ENCODE measurements around the gene COL23A1.
A peak's percentile ranks its signal among the peaks of the same experiment; 100 is the strongest.

The COL23A1 gene

GRCh38 chr5:178353461-178353860, 236.7 kb downstream of the COL23A1 start:
- DNase-seq = no peak

GRCh38 chr5:178352035-178352349, 238.2 kb downstream of the COL23A1 start:
- no peak for DNase-seq

DNA sequence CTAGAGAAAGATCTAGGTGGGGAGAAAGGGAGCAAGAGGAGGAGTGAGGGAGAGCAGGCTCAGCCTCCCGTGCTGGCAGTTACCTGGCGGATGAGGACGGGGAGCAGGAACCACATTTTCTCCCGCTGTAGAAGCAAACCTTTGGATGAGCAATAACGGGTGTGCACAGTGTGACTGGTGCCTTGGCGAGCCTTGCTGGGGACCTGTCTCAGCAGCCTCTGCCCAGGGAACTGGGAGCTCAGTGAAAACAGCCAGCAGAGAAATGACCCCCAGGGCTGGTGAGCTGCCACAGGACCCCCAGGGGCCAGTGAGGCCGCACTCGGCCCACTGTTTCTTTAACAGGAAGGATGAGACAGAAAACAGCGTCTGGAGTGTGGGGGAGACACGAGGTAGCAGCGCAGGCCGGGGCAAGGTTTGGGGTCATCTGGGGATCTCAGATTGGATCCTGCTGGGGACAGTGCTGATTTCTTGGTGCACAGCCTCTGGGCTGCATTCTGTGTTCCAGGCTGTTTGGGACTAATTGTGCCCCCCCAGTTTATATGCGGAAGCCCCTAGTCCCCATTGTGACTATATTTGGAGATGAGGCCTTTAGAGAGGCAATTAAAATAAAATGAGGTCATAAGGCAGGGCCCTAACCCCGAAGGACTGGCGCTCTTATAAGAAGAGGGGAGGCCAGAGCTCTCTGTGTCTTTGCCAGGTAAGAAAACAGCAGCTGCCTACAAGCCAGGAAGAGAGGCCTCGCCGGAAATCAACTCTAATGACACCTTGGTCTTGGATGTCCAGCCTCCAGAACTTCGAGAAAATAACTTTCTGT, 238.8 kb downstream of the COL23A1 start:
- no peak for DNase-seq

GRCh38 chr5:178350361-178351220, 239.6 kb downstream of the COL23A1 start:
- DNase-seq = peak; percentile 61 to 71 (median 67)

DNA sequence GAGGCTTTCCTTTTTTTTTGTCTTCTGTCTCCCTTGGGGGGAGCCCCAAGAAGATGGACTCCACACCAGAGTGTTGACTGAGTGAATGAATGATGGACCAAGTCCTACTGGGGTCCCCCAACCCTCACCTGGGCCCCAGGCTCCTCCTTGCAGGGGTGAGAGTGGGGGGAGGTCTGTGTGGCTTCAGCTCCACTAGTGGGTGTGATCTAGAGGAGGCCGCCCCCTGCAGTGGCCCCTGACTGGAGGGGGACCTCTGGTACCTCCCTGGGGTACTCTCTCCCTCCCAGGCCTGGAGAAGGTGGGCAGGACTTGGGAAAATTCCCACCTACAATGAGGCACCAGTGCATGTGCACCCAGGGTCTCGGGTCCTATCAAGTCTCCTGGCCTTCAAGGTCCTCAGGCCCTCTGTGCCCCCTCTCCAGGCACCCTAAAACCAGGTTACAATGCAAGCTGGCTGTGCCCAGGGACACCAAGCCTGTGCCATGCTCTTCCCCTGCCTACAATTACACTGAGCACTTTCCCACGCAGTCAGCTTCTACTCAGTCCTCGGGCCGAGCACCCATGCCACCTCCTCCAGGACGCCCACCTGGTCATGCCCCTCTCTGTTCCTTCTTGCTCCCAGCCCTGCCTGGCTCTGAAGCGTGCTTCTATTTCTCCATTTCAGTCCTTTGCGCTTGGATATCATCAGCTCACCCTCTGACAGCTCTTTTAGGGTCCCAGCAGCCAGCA, 240.4 kb downstream of the COL23A1 start:
- peak; percentile 38 to 53 (median 38) for DNase-seq

DNA sequence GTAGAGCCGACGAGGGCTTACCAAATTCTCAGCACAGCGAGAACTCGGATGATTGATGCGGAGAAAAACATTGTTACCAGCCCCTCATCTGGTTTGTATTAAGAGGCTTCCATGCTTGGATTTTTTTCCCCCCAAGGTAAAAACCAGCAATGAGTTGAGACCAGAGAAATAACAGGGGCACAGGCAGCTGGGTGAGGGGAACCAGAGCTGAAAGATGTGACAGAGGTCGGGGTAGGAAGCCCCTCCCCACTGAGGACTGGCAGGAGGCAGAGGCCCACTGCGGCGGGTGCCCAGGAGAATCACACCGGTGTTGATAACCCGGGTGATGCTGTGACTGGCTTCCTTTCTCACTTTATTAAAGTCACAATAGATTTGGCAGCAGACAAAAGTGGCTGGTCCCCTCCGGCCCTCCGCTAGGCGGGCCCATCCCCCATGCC, 241.1 kb downstream of the COL23A1 start:
- DNase-seq = no peak

DNA sequence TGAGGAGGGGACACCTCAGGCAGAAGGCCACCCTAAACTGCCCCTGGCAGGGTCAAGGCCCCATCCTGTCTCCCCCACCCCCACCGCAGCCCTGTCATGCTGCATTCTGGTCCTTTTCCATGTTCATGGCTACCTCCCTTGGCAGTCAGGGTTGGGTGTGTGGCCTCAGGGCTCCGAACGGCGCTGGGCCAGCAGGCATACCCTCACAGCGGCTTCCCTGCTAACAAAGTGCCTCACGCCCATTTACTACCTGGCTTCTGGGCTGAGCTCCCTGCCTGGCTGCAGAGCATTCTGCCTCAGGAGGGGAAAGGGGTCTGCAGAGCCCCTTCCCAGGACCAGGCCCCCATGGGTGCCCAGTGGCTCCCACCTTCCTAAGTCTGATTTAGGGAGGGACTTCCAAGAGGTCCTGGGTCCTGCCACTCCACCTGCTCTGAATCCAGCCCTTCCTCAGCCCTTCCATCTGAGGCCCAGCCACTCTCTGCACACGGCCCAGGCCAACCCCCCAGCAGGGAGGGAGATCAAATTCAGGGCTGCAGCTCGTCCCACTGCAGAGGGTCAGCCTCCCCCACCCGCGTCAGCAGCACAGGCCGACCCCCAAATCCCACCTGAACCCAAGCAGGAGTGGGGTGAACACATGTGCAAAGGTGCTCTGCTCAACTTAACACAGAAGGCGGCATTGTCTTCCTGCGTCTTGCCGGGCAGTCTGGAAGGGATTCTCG, 241.7 kb downstream of the COL23A1 start:
- no peak for DNase-seq

DNA sequence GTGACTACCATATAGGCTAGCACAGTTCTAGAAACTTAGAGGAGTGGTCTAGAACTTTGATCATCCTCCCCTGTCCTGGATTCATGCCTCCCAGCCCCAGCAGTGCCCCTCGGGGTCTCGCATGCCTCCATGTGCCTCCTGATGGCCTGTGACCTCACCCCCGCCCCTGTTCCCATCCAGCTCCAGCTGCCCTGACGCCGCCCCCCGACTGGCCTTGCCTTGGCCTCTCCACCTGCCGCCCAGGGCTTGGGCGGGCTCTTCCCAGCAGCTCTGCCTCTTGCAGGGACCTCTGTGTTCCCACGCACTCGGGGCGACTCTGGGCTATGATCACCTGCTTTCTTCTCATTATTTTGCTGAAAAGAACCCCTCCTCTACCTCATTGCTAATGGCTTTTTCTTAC, 242.2 kb downstream of the COL23A1 start:
- DNase-seq = no peak

DNA sequence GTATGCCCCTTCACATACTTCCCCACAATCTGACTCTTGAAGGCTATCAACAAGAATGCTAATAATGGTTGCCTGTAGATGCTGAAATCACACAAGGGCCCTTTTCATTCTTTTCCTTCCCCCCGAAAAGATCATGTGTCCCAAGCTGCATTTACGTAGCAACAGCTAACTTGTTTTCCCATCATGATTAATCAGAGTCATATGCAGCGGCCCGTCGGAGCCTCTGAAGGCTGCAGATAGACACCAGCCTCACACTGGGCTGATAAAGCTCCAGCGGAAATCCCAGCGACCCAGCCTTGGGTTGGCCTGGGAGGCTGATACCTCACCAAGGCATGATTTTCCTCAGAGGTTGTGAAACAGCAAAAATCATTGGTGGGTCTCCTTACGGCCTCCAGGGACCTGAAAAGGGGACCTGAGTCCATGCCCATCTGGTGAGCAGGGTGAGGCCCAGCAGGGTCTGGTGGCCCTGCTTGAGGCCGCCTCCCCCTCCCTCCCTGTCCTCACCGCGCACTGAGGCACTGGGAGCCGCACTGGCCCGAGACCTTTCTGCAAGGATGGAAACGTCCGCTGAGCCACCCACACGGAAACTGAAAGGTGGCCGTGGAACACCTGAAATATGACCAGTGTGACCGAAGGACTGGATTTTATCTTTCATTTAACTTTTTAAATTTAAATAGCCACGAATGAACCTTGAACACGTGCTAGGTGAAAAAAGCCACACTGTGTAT, 243.4 kb downstream of the COL23A1 start:
- DNase-seq = peak in 1 of 3 donors; percentile 42

- no peak for DNase-seq
These were observed 246.9 kb downstream of the COL23A1 start for GRCh38 chr5:178343306-178343705.

DNA sequence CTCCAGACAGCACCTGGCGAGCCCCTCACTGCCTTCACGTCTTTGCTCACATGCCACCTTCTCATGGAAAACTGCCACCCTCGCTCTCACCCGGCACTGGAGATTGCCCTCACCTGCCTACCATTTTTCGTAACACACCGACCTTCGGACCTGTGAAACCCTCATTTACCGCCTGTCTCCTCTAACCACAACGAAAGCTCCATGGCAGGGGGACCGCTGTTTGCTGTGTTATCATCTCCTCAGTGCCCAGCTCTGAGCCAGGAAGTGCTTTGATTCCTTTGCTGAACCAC, 248.4 kb downstream of the COL23A1 start:
- DNase-seq = no peak

DNA sequence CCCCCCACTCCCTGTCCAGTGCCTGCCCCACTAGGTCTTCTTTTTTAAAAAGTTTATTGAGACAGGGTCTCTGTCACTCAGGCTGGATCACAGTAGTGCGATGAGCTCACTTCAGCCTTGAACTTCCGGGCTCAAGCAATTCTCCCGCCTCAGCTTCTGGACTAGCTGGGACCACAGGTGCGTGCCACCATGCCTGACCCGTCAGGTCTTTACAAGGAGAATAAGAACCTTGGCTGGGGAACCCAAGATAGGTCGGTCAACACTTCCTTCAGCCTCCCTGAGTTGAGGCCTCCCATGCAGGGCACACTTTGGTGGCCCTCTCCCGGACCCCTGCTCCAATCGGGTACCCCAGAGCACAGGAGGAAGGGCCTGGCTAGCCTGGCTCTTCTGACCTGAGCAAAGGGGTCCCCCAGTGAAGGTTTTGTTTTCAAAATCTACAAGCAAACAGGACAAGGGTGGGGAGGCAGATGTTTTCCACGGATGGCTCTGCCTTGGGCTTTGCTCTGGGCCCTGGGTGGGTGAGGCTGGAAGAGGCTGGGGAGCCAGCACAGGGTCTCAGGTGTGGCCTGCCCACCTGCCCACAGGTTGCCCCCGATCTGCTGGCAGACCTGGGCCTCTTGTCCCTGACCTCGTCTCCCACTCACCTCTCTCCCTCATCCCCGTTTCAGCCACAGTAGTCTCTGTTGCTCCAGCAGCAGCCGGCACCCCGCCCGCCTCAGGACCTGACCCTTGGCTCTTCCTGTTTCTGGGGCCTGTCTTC, 248.9 kb downstream of the COL23A1 start:
- DNase-seq = no peak

DNA sequence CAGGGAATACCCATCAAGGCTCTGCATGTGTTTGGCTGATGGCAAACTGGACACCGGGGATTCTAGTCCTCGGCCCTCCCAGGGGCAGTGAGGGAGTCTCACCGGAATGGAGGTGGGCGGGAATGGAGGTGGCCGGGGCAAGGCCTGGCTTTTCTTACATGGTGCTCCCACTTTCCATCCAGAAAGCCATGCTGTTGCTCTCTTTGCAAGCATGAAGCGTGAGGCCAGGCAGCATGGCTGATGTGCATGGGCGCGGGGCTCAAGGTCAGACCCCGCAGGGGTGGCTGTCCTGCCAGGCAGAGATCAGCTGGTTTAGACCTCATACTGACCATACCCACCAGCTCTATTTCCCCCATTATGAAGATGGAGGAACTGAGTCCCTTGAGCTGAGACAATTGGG, 249.6 kb downstream of the COL23A1 start:
- DNase-seq = no peak

DNA sequence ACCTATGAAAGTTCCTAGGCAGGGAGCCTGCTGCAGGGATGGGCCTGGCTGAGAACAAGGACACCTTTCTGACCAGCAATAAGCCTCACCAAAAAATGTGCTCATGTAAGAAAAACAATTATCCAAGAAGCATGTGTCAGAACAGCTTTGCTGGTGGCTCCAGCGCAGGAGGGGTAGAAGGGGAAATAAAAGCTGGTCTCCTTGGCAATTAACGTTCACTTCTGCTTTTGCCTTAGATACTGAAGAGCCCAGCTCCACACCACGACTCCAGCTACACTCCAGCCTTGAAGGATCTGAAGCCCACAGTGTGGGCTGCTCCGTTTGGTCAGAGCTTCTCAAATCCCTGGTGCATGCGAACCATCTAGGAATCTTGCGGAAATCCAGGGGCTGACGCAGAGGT, 250.0 kb downstream of the COL23A1 start:
- DNase-seq = peak; percentile 72 to 78 (median 75)

- no peak for DNase-seq
These were observed 250.9 kb downstream of the COL23A1 start for GRCh38 chr5:178339272-178339671.

- DNase-seq = peak in 1 of 3 donors; percentile 36
These were observed 251.4 kb downstream of the COL23A1 start for GRCh38 chr5:178338750-178339144.

GRCh38 chr5:178338126-178338749, 252.0 kb downstream of the COL23A1 start:
- DNase-seq = no peak

GRCh38 chr5:178337334-178337741, 252.9 kb downstream of the COL23A1 start:
- no peak for DNase-seq

- no peak for DNase-seq
These were observed 253.3 kb downstream of the COL23A1 start for GRCh38 chr5:178336889-178337288.

DNA sequence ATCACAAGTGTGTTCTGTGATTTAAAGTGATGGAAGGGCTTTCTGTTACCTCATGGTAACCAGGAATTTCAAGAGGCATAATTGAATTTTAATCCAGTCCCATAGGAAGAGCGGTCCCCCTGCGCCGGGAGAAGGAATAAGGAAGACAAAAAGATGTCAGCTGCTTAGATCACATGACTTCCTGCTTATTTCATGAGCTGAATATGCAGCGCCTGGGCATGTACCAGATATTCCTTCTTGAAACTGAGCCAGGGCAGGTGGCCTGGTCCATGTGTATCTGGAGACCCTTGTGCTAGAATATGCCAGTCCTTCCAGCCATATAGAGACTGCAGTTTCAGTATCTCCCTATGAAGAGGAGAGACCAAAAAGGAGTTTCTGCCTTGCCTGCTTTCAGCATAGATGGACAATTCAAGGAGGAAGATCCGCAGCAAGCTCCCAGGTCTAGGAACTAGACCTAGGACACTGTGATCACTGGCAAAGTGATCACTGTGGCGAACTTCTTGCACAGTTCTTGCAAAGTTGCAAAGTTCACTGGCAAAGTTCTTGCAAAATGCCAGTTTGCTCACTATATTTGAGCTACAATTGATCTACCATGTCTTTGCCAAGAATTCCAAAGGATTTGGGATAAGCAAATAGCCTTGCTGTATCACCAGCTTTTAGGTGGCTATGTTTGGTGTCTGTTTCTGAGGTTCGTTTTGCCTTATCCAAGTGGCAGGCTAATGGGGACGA, 254.7 kb downstream of the COL23A1 start:
- peak in 1 of 3 donors; percentile 24 for DNase-seq

Measured in suppressor macrophage treated with lipopolysaccharide for 1 hour (primary cell).